GM12878 (cell line): Measurements from ENCODE around the gene THSD8. TPM values are rescaled to one million over a fixed set of nuclear protein-coding genes. Genes with fewer than 3 reads are reported as not detected.

ENCODE experiments used
- BMI1 ChIP-seq: fragments of 450-650 bp; IDR thresholded peaks from 2 replicates; pipeline ENCODE4 v1.6.1; 2016; ENCODE audit warnings: mild to moderate bottlenecking, moderate library complexity, borderline replicate concordance
- CHD4 ChIP-seq: fragments of 200-600 bp; sonication (generic); IDR thresholded peaks from 2 replicates; pipeline ENCODE4 v1.6.1; 2016; ENCODE audit warnings: mild to moderate bottlenecking
- CREB1 ChIP-seq: IDR thresholded peaks from 2 replicates; pipeline ENCODE4 v1.6.1; 2012; ENCODE audit warnings: low read depth, mild to moderate bottlenecking, inconsistent platforms
- CREM ChIP-seq: IDR thresholded peaks from 2 replicates; pipeline ENCODE4 v1.6.1; 2014; ENCODE audit warnings: antibody characterized with exemption, low read depth
- DPF2 ChIP-seq: fragments of 450-650 bp; IDR thresholded peaks from 2 replicates; pipeline ENCODE4 v1.6.1; 2017; ENCODE audit warnings: mild to moderate bottlenecking
- GABPA ChIP-seq: IDR thresholded peaks from 2 replicates; pipeline ENCODE4 v1.6.1; 2014; ENCODE audit warnings: antibody characterized with exemption, low read depth, mild to moderate bottlenecking, inconsistent platforms
- IKZF2 ChIP-seq, 2 experiments: fragments of 450-650 bp; IDR thresholded peaks; 2 replicates each; pipeline ENCODE4 v1.6.1; 2017; ENCODE audit warnings: mild to moderate bottlenecking in 2 of 2, moderate library complexity in 2 of 2
- LARP7 ChIP-seq: fragments of 450-650 bp; IDR thresholded peaks from 2 replicates; pipeline ENCODE4 v1.6.1; 2017; ENCODE audit warnings: mild to moderate bottlenecking
- NR2C1 ChIP-seq: fragments of 450-650 bp; IDR thresholded peaks from 2 replicates; pipeline ENCODE4 v1.6.1; 2017; ENCODE audit warnings: antibody characterized with exemption, mild to moderate bottlenecking, moderate library complexity
- PAX8 ChIP-seq: fragments of 450-650 bp; IDR thresholded peaks from 2 replicates; pipeline ENCODE4 v1.6.1; 2017; ENCODE audit warnings: mild to moderate bottlenecking, moderate library complexity
- RAD51 ChIP-seq: fragments of 450-650 bp; IDR thresholded peaks from 2 replicates; pipeline ENCODE4 v1.6.1; 2016; ENCODE audit warnings: moderate library complexity, mild to moderate bottlenecking, inconsistent platforms
- RELB ChIP-seq: fragments of 450-650 bp; IDR thresholded peaks from 2 replicates; pipeline ENCODE4 v1.6.1; 2017; ENCODE audit warnings: low read depth, mild to moderate bottlenecking, moderate library complexity
- SMARCA5 ChIP-seq: fragments of 450-650 bp; IDR thresholded peaks from 2 replicates; pipeline ENCODE4 v1.6.1; 2017; ENCODE audit warnings: mild to moderate bottlenecking
- STAT1 ChIP-seq: fragments of 450-650 bp; conservative IDR thresholded peaks from 2 replicates; pipeline ENCODE4 v1.6.1; 2014; ENCODE audit warnings: antibody characterized with exemption, mild to moderate bottlenecking
- STAT3 ChIP-seq: IDR thresholded peaks from 2 replicates; pipeline ENCODE4 v1.6.1; 2011; ENCODE audit warnings: low read depth, low read length, improper control_type of control experiment
- SUZ12 ChIP-seq: fragments of 200-600 bp; sonication (generic); IDR thresholded peaks from one replicate; pipeline ENCODE4 v1.6.1; 2018; ENCODE audit warnings: antibody characterized with exemption, mild to moderate bottlenecking; ENCODE audit not compliant: unreplicated experiment
- ZBED1 ChIP-seq: IDR thresholded peaks from 2 replicates; pipeline ENCODE4 v1.6.1; 2016; ENCODE audit warnings: borderline replicate concordance
- ZBTB33 ChIP-seq: fragments of 450-650 bp; IDR thresholded peaks from 2 replicates; pipeline ENCODE4 v1.6.1; 2017; ENCODE audit warnings: mild to moderate bottlenecking
- ZNF24 ChIP-seq: fragments of 450-650 bp; IDR thresholded peaks from 2 replicates; pipeline ENCODE4 v1.6.1; 2017; ENCODE audit warnings: antibody characterized with exemption, mild to moderate bottlenecking
- ZZZ3 ChIP-seq: IDR thresholded peaks from 2 replicates; pipeline ENCODE4 v1.6.1; 2011; ENCODE audit warnings: low read depth; ENCODE audit not compliant: control insufficient read depth, insufficient read length
- polyA plus RNA-seq, 11 experiments: library from polyadenylated mRNA; depleted of rRNA in 4 of 11; unstranded in 6 of 11; stranded (reverse) in 5 of 11; fragments of >200 nt; fragmentation: Nextera tagmentation in 4 of 11; fragmentation: Illumina TruSeq in 1 of 11; extraction: Ambion mirVana in 4 of 11; extraction: Trizol in 1 of 11; gene quantifications; 1 replicate in 1 of 11; 2 replicates in 10 of 11; pipeline versions ENCODE4 v1.2.1 to v1.2.3, GENCODE V29; 2011 to 2016; ENCODE audit warnings: inconsistent platforms in 2 of 11, missing spikeins in 2 of 11, low read depth in 1 of 11
- total RNA-seq, 4 experiments: library from RNA; depleted of rRNA in 3 of 4; stranded (reverse); fragments of >200 nt in 3 of 4; fragmentation: Illumina TruSeq in 1 of 4; extraction: Trizol in 1 of 4; gene quantifications; 2 replicates each; pipeline versions ENCODE4 v1.2.1 to v1.2.3, GENCODE V29; 2013 to 2021
- TF ChIP-seq, protein P1 (sequence below): fragments of 450-650 bp; IDR thresholded peaks from 2 replicates; pipeline ENCODE4 v1.6.1; 2017; ENCODE audit warnings: antibody characterized with exemption, mild to moderate bottlenecking, moderate library complexity
- TF ChIP-seq, protein P2 (sequence below): fragments of 450-650 bp; IDR thresholded peaks from 2 replicates; pipeline ENCODE4 v1.6.1; 2014; ENCODE audit warnings: mild to moderate bottlenecking
- TF ChIP-seq, protein P3 (sequence below): IDR thresholded peaks from 2 replicates; pipeline ENCODE4 v1.6.1; 2011; ENCODE audit warnings: low read depth, mild to moderate bottlenecking, low read length, moderate library complexity, borderline replicate concordance; ENCODE audit errors: extremely low read depth
- TF ChIP-seq, protein P4 (sequence below): IDR thresholded peaks from 2 replicates; pipeline ENCODE4 v1.6.1; 2011; ENCODE audit warnings: mild to moderate bottlenecking, low read depth, low read length, moderate library complexity; ENCODE audit not compliant: insufficient replicate concordance

THSD8 gene
- total and polyA plus RNA-seq, 10 of the 15 experiments (the other 5 are each of a cell fraction or from before 2014, with no cell fraction given) = 0.24 to 32.3 (median 21.3) TPM; not detected in 2

DNA sequence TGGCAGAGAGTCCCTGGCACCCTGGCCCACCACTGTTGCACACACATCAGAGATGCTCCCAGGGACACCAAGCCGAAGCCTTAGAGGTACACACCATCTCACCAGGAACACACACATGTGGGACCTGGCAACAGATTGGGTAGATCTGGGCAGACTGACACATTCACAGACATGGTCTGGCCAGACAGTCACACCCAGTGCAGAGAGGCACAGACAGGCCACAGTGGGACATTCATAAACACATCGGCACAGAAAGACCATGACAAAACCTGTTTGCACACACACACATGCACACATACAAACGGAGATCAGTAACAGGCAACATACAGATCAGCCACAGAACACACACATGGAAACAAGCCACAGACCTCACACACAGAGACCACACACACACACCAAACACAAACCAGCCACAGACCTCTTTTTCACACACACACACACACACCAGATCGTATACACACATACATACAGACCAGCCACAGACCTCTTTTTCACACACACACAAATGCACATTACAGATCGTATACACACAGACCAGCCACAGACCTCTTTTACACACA, 16.9 kb upstream of the THSD8 start (continued):
- TF ChIP-seq, protein P1, sequence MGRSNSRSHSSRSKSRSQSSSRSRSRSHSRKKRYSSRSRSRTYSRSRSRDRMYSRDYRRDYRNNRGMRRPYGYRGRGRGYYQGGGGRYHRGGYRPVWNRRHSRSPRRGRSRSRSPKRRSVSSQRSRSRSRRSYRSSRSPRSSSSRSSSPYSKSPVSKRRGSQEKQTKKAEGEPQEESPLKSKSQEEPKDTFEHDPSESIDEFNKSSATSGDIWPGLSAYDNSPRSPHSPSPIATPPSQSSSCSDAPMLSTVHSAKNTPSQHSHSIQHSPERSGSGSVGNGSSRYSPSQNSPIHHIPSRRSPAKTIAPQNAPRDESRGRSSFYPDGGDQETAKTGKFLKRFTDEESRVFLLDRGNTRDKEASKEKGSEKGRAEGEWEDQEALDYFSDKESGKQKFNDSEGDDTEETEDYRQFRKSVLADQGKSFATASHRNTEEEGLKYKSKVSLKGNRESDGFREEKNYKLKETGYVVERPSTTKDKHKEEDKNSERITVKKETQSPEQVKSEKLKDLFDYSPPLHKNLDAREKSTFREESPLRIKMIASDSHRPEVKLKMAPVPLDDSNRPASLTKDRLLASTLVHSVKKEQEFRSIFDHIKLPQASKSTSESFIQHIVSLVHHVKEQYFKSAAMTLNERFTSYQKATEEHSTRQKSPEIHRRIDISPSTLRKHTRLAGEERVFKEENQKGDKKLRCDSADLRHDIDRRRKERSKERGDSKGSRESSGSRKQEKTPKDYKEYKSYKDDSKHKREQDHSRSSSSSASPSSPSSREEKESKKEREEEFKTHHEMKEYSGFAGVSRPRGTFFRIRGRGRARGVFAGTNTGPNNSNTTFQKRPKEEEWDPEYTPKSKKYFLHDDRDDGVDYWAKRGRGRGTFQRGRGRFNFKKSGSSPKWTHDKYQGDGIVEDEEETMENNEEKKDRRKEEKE = no peak
- no peak for TF ChIP-seq SUZ12
- TF ChIP-seq, protein P2, sequence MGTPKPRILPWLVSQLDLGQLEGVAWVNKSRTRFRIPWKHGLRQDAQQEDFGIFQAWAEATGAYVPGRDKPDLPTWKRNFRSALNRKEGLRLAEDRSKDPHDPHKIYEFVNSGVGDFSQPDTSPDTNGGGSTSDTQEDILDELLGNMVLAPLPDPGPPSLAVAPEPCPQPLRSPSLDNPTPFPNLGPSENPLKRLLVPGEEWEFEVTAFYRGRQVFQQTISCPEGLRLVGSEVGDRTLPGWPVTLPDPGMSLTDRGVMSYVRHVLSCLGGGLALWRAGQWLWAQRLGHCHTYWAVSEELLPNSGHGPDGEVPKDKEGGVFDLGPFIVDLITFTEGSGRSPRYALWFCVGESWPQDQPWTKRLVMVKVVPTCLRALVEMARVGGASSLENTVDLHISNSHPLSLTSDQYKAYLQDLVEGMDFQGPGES = no peak
- no peak for TF ChIP-seq ZZZ3
- TF ChIP-seq ZBED1 = no peak
- no peak for TF ChIP-seq CHD4
- no peak for TF ChIP-seq NR2C1
- TF ChIP-seq CREB1 = no peak
- no peak for TF ChIP-seq DPF2
- no peak; the same call in 1 of the 2 replicates for TF ChIP-seq BMI1
- TF ChIP-seq IKZF2 (IDR thresholded peaks at IDR 0.05) = peak; percentile 61 to 81
- TF ChIP-seq SMARCA5 = no peak
- 0 out of 2 replicates have a peak, but pooled peaks have one; percentile 47 for TF ChIP-seq ZBTB33
- no peak for TF ChIP-seq STAT3
- peak; percentile 62; the same call in 1 of the 2 replicates for TF ChIP-seq RELB
- TF ChIP-seq PAX8 = no peak; the same call in 1 of the 2 replicates
- TF ChIP-seq STAT1 = no peak
- no peak for TF ChIP-seq RAD51
- TF ChIP-seq LARP7 = no peak
- TF ChIP-seq ZNF24 = no peak
- TF ChIP-seq, protein P3, sequence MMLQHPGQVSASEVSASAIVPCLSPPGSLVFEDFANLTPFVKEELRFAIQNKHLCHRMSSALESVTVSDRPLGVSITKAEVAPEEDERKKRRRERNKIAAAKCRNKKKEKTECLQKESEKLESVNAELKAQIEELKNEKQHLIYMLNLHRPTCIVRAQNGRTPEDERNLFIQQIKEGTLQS = no peak
- no peak for TF ChIP-seq GABPA
- no peak for TF ChIP-seq CREM
- TF ChIP-seq, protein P4, sequence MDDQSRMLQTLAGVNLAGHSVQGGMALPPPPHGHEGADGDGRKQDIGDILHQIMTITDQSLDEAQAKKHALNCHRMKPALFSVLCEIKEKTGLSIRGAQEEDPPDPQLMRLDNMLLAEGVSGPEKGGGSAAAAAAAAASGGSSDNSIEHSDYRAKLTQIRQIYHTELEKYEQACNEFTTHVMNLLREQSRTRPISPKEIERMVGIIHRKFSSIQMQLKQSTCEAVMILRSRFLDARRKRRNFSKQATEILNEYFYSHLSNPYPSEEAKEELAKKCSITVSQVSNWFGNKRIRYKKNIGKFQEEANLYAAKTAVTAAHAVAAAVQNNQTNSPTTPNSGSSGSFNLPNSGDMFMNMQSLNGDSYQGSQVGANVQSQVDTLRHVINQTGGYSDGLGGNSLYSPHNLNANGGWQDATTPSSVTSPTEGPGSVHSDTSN = no peak
